Transverse colon (tissue), 4 donors: ENCODE data around the gene MANF. TPM values are rescaled to one million over a fixed set of nuclear protein-coding genes. Genes with fewer than 3 reads are reported as not detected.
A peak's percentile ranks its signal among the peaks of the same experiment; 100 is the strongest.
"Not testable (repeated sequence)": the region's sequence is repeated elsewhere in the genome, so short reads cannot be mapped to it uniquely, and the experiment has no call there.

Experiments
- DNase-seq: peaks from one replicate; pipeline ENCODE4 v3.0.0-alpha.2; 2019
- H3K27ac ChIP-seq, 4 donors: fragments of 200-600 bp; sonication (generic); 2 replicates each; pipeline ENCODE4 v1.5.1; 2016 to 2018; ENCODE audit warnings: inconsistent platforms in 4 of 4
- H3K27me3 ChIP-seq: fragments of 200-600 bp; sonication (generic); 2 replicates; pipeline ENCODE4 v1.5.1; 2017; ENCODE audit warnings: inconsistent platforms
- H3K36me3 ChIP-seq, 4 donors: fragments of 200-600 bp; sonication (generic); 2 replicates each; pipeline ENCODE4 v1.5.1; 2017 to 2019; ENCODE audit warnings: inconsistent platforms in 4 of 4
- H3K4me1 ChIP-seq, 4 donors: fragments of 200-600 bp; sonication (generic); 2 replicates each; pipeline ENCODE4 v1.5.1; 2017 to 2020; ENCODE audit warnings: inconsistent platforms in 4 of 4
- H3K4me3 ChIP-seq, 4 donors: fragments of 200-600 bp; sonication (generic); 1 replicate in 1 of 4; 2 replicates in 3 of 4; pipeline versions ENCODE4 v1.5.1 to v1.6.1; 2017 to 2019; ENCODE audit warnings: inconsistent platforms in 4 of 4
- H3K9me3 ChIP-seq, 2 donors: fragments of 200-600 bp; sonication (generic); 2 replicates each; pipeline ENCODE4 v1.5.1; 2017 to 2019; ENCODE audit warnings: inconsistent platforms in 2 of 2
- EP300 ChIP-seq: sonication (generic); formaldehyde crosslinking; IDR thresholded peaks from one replicate; pipeline ENCODE4 v1.6.1; 2017; ENCODE audit warnings: antibody characterized with exemption, low read depth
- POLR2A ChIP-seq: fragments of 450-650 bp; IDR thresholded peaks from one replicate; pipeline ENCODE4 v1.6.1; 2016; ENCODE audit warnings: antibody characterized with exemption, mild to moderate bottlenecking, moderate library complexity
- POLR2AphosphoS5 ChIP-seq, 3 donors: sonication (generic); formaldehyde crosslinking; IDR thresholded peaks; one replicate each; pipeline ENCODE4 v1.6.1; 2016; ENCODE audit warnings: antibody characterized with exemption in 3 of 3
- WGBS, 2 donors: methylation state at CpG; one replicate each; pipeline ENCODE4 v1.1.5; 2018; ENCODE audit warnings: low coverage in 1 of 2; 5-methylcytosine and 5-hydroxymethylcytosine counted together
- in situ Hi-C, 4 donors: fragments of 200-750 bp; cut with MboI; loops; one replicate each; pipeline versions ENCODE4 v1.15.0 to v1.15.1; 2017; ENCODE audit warnings: low sequenced_read_pairs in 3 of 4, low pct_ligation_motif_present in 1 of 4, low pct_unique_long_range_greater_than_20kb in 1 of 4
- intact Hi-C: fragments of 100-400 bp; cut with DNase I; formaldehyde crosslinking; loops from one replicate; pipeline ENCODE4 v1.15.1; 2023; ENCODE audit warnings: low total_unique reads
- total RNA-seq, 4 donors: library from RNA; depleted of rRNA; stranded (reverse); fragments of >200 nt; gene quantifications; one replicate each; pipeline ENCODE4 v1.1.0, GENCODE V29; 2016
- TF ChIP-seq, protein P1 (sequence below), 5 experiments: fragments of 200-600 bp in 3 of 5; fragments of 450-650 bp in 2 of 5; sonication (generic) in 3 of 5; IDR thresholded peaks; 1 replicate in 2 of 5; 2 replicates in 3 of 5; pipeline ENCODE4 v1.5.1; 2016 to 2017; ENCODE audit warnings: antibody characterized with exemption in 5 of 5, inconsistent platforms in 3 of 5, mild to moderate bottlenecking in 2 of 5, moderate library complexity in 1 of 5

Gene MANF
- total RNA-seq, 4 donors from 2014 or later: 15.7 to 56.2 (median 26.6) TPM

DNA sequence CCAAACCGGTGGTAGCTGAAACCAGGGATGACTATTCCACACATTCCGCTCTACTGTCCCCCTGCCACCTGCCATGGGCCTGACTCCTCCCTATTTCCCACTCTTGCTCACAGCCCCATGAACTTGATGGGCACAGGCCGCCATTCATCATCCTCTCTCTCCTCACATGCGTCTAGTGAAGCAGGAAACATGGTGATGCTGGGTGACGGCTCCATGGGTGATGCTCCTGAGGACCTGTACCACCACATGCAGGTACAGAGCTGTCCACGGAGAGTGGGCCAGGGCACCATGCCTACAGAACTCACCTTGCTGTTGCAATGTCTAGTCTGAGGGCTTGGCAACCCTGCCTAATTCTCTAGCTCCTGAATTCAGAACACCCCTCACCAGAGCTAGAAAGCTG is 23.3 kb upstream of the MANF start:
- Histone ChIP-seq H3K36me3 (no peaks in the 10 kb centered on the region), H3K4me3 (no peak overlapping the region), H3K27me3 (no peaks in the 10 kb centered on the region), H3K4me1 (no peaks in the 10 kb centered on the region), H3K27ac (no peak overlapping the region), H3K9me3 (no peaks in the 10 kb centered on the region)
- in situ Hi-C loops (loop anchor here in 1 of 4 donors (25.0 kb wide), 1 partner anchor 374 kb away; no protein-coding TSS in a partner anchor), intact Hi-C loops (no loop called here)
- 93 to 95% methylated on average over 3 to 6 of the region's 6 CpGs for WGBS, 2 donors
- TF ChIP-seq POLR2A: no peak
- TF ChIP-seq EP300: no peak
- TF ChIP-seq POLR2AphosphoS5 (IDR thresholded peaks at IDR 0.05): no peak
- DNase-seq: no peak

DNA sequence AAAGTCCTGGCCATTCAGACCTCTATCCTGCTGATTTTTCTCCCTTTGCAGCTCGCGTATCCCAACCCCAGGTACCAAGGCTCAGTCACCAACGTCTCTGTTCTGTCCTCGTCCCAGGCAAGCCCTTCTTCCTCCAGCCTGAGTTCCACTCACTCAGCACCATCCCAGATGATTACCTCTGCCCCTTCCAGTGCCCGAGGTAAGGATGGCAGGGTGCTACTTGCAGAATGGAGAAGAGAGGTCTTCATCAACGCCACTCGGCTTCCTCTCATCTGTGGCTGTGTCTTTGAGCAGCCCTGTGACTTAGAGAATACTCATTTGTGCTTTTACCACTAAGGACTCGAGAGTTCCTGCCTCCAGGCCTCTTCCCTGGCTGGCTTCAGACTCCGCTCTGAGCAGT is 22.6 kb upstream of the MANF start:
- Histone ChIP-seq H3K27me3 (no peaks in the 10 kb centered on the region), H3K9me3 (no peaks in the 10 kb centered on the region), H3K36me3 (no peaks in the 10 kb centered on the region), H3K27ac (no peak overlapping the region), H3K4me1 (no peaks in the 10 kb centered on the region), H3K4me3 (no peak overlapping the region)
- DNase-seq: no peak
- 83 to 84% methylated on average over 5 to 9 of the region's 9 CpGs for WGBS, 2 donors
- intact Hi-C loops: no loop called here
- no peak for TF ChIP-seq EP300
- TF ChIP-seq POLR2A: no peak
- TF ChIP-seq, protein P1, sequence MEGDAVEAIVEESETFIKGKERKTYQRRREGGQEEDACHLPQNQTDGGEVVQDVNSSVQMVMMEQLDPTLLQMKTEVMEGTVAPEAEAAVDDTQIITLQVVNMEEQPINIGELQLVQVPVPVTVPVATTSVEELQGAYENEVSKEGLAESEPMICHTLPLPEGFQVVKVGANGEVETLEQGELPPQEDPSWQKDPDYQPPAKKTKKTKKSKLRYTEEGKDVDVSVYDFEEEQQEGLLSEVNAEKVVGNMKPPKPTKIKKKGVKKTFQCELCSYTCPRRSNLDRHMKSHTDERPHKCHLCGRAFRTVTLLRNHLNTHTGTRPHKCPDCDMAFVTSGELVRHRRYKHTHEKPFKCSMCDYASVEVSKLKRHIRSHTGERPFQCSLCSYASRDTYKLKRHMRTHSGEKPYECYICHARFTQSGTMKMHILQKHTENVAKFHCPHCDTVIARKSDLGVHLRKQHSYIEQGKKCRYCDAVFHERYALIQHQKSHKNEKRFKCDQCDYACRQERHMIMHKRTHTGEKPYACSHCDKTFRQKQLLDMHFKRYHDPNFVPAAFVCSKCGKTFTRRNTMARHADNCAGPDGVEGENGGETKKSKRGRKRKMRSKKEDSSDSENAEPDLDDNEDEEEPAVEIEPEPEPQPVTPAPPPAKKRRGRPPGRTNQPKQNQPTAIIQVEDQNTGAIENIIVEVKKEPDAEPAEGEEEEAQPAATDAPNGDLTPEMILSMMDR (IDR thresholded peaks at IDR 0.05): no peak
- TF ChIP-seq POLR2AphosphoS5 (IDR thresholded peaks at IDR 0.05): no peak
- in situ Hi-C loops: loop anchor here in 1 of 4 donors (25.0 kb wide), 1 partner anchor 375 kb away; no protein-coding TSS in a partner anchor

DNA sequence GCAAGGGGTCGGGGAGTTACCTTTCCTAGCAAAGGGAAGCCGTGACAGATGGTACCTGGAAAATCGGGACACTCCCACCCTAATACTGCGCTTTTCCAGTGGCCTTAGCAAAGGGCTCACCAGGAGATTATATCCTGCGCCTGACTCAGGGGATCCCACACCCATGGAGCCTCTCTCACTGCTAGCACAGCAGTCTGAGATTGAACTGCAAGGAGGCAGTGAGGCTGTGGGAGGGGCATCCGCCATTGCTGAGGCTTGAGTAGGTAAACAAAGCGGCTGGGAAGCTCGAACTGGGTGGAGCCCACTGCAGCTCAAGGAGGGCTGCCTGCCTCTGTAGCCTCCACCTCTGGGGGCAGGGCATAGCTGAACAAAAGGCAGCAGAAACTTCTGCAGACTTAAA is 16.8 kb upstream of the MANF start:
- DNase-seq, H3K27me3 ChIP-seq, H3K4me3 ChIP-seq, H3K9me3 ChIP-seq, H3K36me3 ChIP-seq, H3K27ac ChIP-seq, H3K4me1 ChIP-seq, intact Hi-C loops: not testable (repeated sequence)
- WGBS, 2 donors: 85% methylated on average over 8 of the region's 8 CpGs; no CpG with 5 or more reads in 1 of the 2 donors
- in situ Hi-C loops: loop anchor here in 1 of 4 donors (25.0 kb wide), 1 partner anchor 381 kb away; no protein-coding TSS in a partner anchor

DNA sequence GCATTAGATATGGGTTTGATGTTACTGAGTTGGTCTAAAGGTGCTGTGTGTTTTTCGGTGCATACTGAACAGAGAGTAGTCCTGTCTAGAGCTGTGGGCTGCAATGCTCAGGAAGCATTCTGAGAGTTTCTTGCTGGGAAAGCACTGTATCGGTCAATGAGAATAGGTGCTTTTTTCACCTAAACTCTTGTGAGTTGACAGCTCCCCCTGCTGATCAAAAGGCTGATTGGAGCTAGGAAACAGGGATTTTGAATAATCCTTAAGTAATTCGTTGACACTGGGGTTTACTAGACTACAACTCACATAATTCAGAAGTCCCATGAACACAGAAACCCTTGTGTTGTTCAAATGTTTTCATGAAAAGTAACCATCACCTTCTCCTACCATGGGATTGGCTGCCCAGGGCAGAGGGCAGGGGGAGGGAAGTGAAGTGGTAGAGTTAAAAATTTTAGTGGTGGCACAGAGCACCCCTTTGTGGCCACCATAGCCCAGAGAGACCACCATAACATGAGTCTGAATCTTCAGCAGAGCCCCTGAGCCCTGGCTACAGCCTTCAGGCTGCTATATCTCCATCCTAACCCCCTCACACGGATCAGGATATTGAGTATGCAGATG is 13.0 kb upstream of the MANF start:
- Histone ChIP-seq H3K4me1 (no peaks in the 10 kb centered on the region), H3K27ac (no peak overlapping the region), H3K36me3 (no peaks in the 10 kb centered on the region), H3K27me3 (no peaks in the 10 kb centered on the region), H3K4me3 (no peak overlapping the region), H3K9me3 (no peaks in the 10 kb centered on the region)
- intact Hi-C loops (no loop called here), in situ Hi-C loops (loop anchor here in 3 of 4 donors (5.0 to 25.0 kb wide), 4 partner anchors 385 to 747 kb away; no protein-coding TSS in a partner anchor)
- peak; percentile 44 for DNase-seq
- TF ChIP-seq POLR2AphosphoS5 (IDR thresholded peaks at IDR 0.05) (no peak), POLR2A (no peak)
- TF ChIP-seq, protein P1 (IDR thresholded peaks at IDR 0.05): peak; percentile 49 to 63 (median 59)
- 0 to 26% methylated on average over 1 to 4 of the region's 4 CpGs for WGBS, 2 donors

DNA sequence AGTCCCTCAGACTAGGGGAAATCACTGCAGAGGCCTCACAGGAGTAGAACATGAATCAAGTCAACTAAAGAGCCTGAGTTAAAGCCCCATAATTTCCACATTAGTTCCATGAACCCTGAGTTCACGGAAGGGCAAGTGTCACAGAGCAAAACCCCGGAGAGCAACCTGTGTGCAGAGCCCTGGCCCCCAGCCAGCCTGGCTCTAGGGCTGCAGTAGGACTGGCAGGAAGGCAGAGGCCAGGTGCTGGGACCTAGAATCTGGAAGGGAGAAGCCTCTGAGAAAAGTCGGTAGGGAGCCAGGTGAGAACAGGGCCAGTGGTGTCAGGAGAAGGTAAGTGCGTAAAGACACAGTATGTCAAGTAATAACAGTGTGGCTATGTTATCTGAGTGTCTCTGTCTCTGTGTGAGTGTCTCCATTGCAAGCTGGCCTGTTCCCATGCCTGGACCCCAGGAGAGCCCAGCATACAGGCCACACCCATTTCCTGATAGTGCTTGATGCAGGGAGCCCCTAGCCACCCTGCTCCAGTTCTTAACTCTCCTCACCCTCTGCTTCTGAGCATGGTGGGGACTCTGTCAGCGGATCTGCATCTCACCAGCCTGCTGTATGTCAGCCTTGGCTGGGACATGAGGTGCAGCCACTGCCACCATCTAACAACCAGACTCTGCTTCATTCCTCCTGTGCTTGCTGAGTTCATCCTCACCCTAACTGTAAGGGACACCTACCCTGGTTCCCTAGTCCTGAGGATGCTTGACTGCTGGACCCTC is 11.3 kb upstream of the MANF start:
- no peak overlapping the region for H3K4me3 ChIP-seq
- WGBS, 2 donors: 63 to 100% methylated on average over 1 to 5 of the region's 5 CpGs
- DNase-seq: no peak
- no peaks in the 10 kb centered on the region for H3K27me3 ChIP-seq
- no peaks in the 10 kb centered on the region for H3K36me3 ChIP-seq
- H3K27ac ChIP-seq: no peak overlapping the region
- intact Hi-C loops: no loop called here
- in situ Hi-C loops: loop anchor here in 3 of 4 donors (5.0 to 25.0 kb wide), 4 partner anchors 387 to 749 kb away; no protein-coding TSS in a partner anchor
- no peaks in the 10 kb centered on the region for H3K9me3 ChIP-seq
- H3K4me1 ChIP-seq: no peaks in the 10 kb centered on the region
- TF ChIP-seq POLR2A (no peak), POLR2AphosphoS5 (IDR thresholded peaks at IDR 0.05) (no peak), EP300 (no peak)
- TF ChIP-seq, protein P1 (IDR thresholded peaks at IDR 0.05): no peak
